PC-9 (cell line): Measurements from ENCODE around the gene ALDOA. TPM values are rescaled to one million over a fixed set of nuclear protein-coding genes. Genes with fewer than 3 reads are reported as not detected.
A peak's percentile ranks its signal among the peaks of the same experiment; 100 is the strongest.
"Not testable (repeated sequence)": the region's sequence is repeated elsewhere in the genome, so short reads cannot be mapped to it uniquely, and the experiment has no call there.

ENCODE experiments used
- BruUV-seq: library from RNA; stranded (reverse); fragments of 400-500 nt; replicated peaks from 2 replicates; lab custom pipeline; 2021; lab: Mats Ljungman, UMichigan
- CTCF ChIA-PET: fragments of 300-600 bp; sonication (Branson Sonifier 250); formaldehyde crosslinking; loops from one replicate; lab custom pipeline; 2022; ENCODE audit warnings: antibody characterized with exemption; lab: Charles Lee
- POLR2A ChIA-PET: fragments of 300-600 bp; sonication (Branson Sonifier 250); formaldehyde crosslinking; loops from one replicate; lab custom pipeline; 2022; ENCODE audit warnings: antibody characterized with exemption; ENCODE audit not compliant: unreplicated experiment; lab: Charles Lee
- DNase-seq, 2 experiments: peaks; one replicate each; pipeline versions ENCODE4 v3.0.0 to v3.0.0-alpha.2; 2015 to 2022; ENCODE audit warnings: mixed read lengths in 1 of 2
- H2AFZ ChIP-seq: fragments of 200-600 bp; sonication (generic); 2 replicates; pipeline ENCODE4 v1.8.1; 2017; ENCODE audit warnings: antibody characterized with exemption
- H3F3A ChIP-seq: fragments of 200-600 bp; sonication (generic); 2 replicates; pipeline ENCODE4 v1.8.1; 2017; ENCODE audit warnings: antibody characterized with exemption, mild to moderate bottlenecking, low read depth; ENCODE audit not compliant: insufficient read depth
- H3K27ac ChIP-seq: fragments of 200-600 bp; sonication (generic); 2 replicates; pipeline ENCODE4 v1.6.1; 2016; ENCODE audit warnings: mixed run types
- H3K27me3 ChIP-seq: fragments of 200-600 bp; sonication (generic); 2 replicates; pipeline ENCODE4 v1.6.1; 2016; ENCODE audit warnings: low read depth, mixed run types; ENCODE audit not compliant: insufficient read depth
- H3K36me3 ChIP-seq: fragments of 200-600 bp; sonication (generic); 2 replicates; pipeline ENCODE4 v1.6.1; 2016; ENCODE audit warnings: low read depth, mixed run types
- H3K4me1 ChIP-seq: fragments of 200-600 bp; sonication (generic); replicated peaks from 2 replicates; pipeline ENCODE4 v1.6.1; 2016; ENCODE audit warnings: mixed run types; ENCODE audit not compliant: insufficient read depth
- H3K4me2 ChIP-seq: fragments of 200-600 bp; sonication (generic); 2 replicates; pipeline ENCODE4 v1.6.1; 2017; ENCODE audit warnings: mixed run types
- H3K4me3 ChIP-seq: fragments of 200-600 bp; sonication (generic); 2 replicates; pipeline ENCODE4 v1.6.1; 2016; ENCODE audit warnings: mixed run types
- H3K79me2 ChIP-seq: fragments of 200-600 bp; sonication (generic); 2 replicates; pipeline ENCODE4 v1.6.1; 2017; ENCODE audit warnings: low read depth, mixed run types
- H3K9me2 ChIP-seq: fragments of 200-600 bp; sonication (generic); 2 replicates; pipeline ENCODE4 v1.8.1; 2017; ENCODE audit warnings: mild to moderate bottlenecking; ENCODE audit not compliant: insufficient read depth
- H3K9me3 ChIP-seq: fragments of 200-600 bp; sonication (generic); 2 replicates; pipeline ENCODE4 v1.8.1; 2016; ENCODE audit warnings: low read depth; ENCODE audit not compliant: insufficient read depth
- H4K20me1 ChIP-seq: fragments of 200-600 bp; sonication (generic); 2 replicates; pipeline ENCODE4 v1.8.1; 2017; ENCODE audit not compliant: insufficient read depth
- EZH2 ChIP-seq: fragments of 200-600 bp; sonication (generic); IDR thresholded peaks from 2 replicates; pipeline ENCODE4 v1.8.0; 2017; ENCODE audit warnings: antibody characterized with exemption, low read depth
- intact Hi-C: fragments of 100-400 bp; cut with micrococcal nuclease; formaldehyde crosslinking; loops from one replicate; pipeline ENCODE4 v1.10.0; 2022; ENCODE audit not compliant: unreplicated experiment
- total RNA-seq: library from RNA; stranded (reverse); gene quantifications from 2 replicates; pipeline ENCODE4 v1.2.3, GENCODE V29; 2021
- TF ChIP-seq, protein P1 (sequence below): fragments of 200-600 bp; sonication (generic); conservative IDR thresholded peaks from 2 replicates; pipeline ENCODE4 v1.6.1; 2017; ENCODE audit warnings: mixed run types, antibody characterized with exemption, mild to moderate bottlenecking, moderate library complexity

Gene ALDOA
- total RNA-seq, 1 experiment from 2014 or later, result 3,090 TPM

DNA sequence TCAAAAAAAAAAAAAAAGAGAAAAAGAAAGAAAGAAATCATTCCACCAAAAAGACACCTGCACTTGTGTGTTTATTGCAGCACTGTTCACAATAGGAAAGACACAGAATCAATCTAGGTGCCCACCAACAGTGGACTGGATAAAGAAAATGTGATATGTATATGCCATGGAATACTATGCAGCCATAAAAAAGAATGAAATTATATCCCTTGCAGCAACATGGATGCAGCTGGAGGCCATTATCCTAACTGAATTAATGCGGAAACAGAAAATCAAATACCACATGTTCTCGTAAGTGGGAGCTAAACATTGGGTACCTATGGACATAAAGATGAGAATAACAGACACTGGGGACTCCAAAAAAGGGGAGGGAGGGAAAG, 48.3 kb upstream of the ALDOA start:
- Histone ChIP-seq H3K4me1 (no peaks in the 10 kb centered on the region; the same call in 1 of the 2 replicates), H3K27ac (no peak overlapping the region), H3K4me2 (no peak overlapping the region), H2AFZ (no peak overlapping the region), H3K36me3 (no peaks in the 10 kb centered on the region), H4K20me1 (no peaks in the 10 kb centered on the region), H3K79me2 (no peaks in the 10 kb centered on the region), H3K9me2 (no peaks in the 10 kb centered on the region), H3K27me3 (no peaks in the 10 kb centered on the region), H3F3A (peaks cover 13% of the 10 kb centered on the region), H3K9me3 (no peaks in the 10 kb centered on the region), H3K4me3 (no peak overlapping the region)
- intact Hi-C loops, result no loop called here
- ChIA-PET POLR2A (no interaction called here), CTCF (interaction anchor here (0.6 to 0.8 kb wide), 3 partner anchors 39 to 169 kb away, joined by 3 to 6 read pairs (median 5); no protein-coding TSS in a partner anchor)
- DNase-seq, result no peak
- no TSS peak for BruUV-seq
- TF ChIP-seq, protein P1, sequence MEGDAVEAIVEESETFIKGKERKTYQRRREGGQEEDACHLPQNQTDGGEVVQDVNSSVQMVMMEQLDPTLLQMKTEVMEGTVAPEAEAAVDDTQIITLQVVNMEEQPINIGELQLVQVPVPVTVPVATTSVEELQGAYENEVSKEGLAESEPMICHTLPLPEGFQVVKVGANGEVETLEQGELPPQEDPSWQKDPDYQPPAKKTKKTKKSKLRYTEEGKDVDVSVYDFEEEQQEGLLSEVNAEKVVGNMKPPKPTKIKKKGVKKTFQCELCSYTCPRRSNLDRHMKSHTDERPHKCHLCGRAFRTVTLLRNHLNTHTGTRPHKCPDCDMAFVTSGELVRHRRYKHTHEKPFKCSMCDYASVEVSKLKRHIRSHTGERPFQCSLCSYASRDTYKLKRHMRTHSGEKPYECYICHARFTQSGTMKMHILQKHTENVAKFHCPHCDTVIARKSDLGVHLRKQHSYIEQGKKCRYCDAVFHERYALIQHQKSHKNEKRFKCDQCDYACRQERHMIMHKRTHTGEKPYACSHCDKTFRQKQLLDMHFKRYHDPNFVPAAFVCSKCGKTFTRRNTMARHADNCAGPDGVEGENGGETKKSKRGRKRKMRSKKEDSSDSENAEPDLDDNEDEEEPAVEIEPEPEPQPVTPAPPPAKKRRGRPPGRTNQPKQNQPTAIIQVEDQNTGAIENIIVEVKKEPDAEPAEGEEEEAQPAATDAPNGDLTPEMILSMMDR, result no peak
- TF ChIP-seq EZH2, result no peak

DNA sequence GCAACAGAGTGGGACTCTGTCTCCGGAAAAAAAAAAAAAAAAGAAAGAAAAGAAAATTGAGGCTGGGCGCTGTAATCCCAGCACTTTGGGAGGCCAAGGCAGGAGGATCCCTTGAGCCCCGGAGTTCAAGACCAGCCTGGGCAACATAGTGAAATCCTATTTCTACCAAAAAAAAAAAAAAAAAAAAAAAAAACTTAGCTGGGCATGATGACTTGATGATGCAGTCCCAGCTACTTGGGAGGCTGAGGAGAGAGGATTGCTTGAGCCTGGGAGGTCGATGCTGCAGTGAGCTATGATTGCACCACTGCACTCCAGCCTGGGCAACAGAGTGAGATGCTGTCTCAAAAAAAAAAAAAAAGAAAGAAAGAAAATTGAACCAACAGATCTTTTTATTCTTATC, 47.6 kb upstream of the ALDOA start:
- H3K79me2 ChIP-seq, H4K20me1 ChIP-seq, BruUV-seq, H3K4me3 ChIP-seq, H3K36me3 ChIP-seq, POLR2A ChIA-PET, H3K9me3 ChIP-seq, H3K4me1 ChIP-seq, DNase-seq, H3K4me2 ChIP-seq, H3K27me3 ChIP-seq, intact Hi-C loops, H3K27ac ChIP-seq, H2AFZ ChIP-seq, H3K9me2 ChIP-seq: not testable (repeated sequence)
- CTCF ChIA-PET, result interaction anchor here (0.6 to 0.8 kb wide), 3 partner anchors 39 to 415 kb away, joined by 3 to 6 read pairs (median 5); no protein-coding TSS in a partner anchor
- H3F3A ChIP-seq, result peaks cover 13% of the 10 kb centered on the region

DNA sequence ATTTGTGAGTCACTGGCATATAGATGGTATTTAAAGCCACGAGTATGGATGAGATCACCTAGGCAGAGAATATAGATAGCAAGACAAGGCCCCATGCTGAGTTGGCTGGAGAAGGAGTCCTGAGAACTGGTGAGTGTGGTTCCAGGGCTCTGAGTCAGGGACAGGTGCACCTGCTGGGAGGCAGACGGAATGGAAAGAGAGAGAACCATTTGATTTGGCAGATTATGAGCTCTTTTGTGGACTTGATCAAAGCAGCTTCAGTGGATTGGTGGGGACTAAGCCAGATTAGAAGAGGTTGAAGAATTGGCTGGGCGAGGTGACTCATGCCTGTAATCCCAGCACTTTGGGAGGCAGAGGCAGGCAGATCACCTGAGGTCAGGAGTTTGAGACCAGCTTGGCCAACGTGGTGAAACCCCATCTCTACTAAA, 46.8 kb upstream of the ALDOA start:
- no peaks in the 10 kb centered on the region; the same call in 1 of the 2 replicates for H3K4me1 ChIP-seq
- DNase-seq, result peak in 1 of 2 experiments; percentile 89
- no peaks in the 10 kb centered on the region for H3K9me2 ChIP-seq
- peaks cover 8% of the 10 kb centered on the region; the same call in 1 of the 2 replicates for H3K27me3 ChIP-seq
- POLR2A ChIA-PET, result interaction anchor here (0.6 kb wide), 1 partner anchor 1047 kb away, joined by 6 read pairs; no protein-coding TSS in a partner anchor
- CTCF ChIA-PET, result interaction anchor here (0.6 kb wide), 1 partner anchor 376 kb away, joined by 3 read pairs; no protein-coding TSS in a partner anchor
- intact Hi-C loops, result no loop called here
- H2AFZ ChIP-seq, result no peak overlapping the region
- TF ChIP-seq, protein P1, result no peak
- TF ChIP-seq EZH2, result no peak
- no peaks in the 10 kb centered on the region for H3K36me3 ChIP-seq
- BruUV-seq, result no TSS peak
- no peaks in the 10 kb centered on the region for H3K79me2 ChIP-seq
- no peaks in the 10 kb centered on the region for H4K20me1 ChIP-seq
- H3F3A ChIP-seq, result peaks cover 13% of the 10 kb centered on the region
- no peak overlapping the region for H3K4me3 ChIP-seq
- no peaks in the 10 kb centered on the region for H3K9me3 ChIP-seq
- H3K27ac ChIP-seq, result no peak overlapping the region
- H3K4me2 ChIP-seq, result no peak overlapping the region

DNA sequence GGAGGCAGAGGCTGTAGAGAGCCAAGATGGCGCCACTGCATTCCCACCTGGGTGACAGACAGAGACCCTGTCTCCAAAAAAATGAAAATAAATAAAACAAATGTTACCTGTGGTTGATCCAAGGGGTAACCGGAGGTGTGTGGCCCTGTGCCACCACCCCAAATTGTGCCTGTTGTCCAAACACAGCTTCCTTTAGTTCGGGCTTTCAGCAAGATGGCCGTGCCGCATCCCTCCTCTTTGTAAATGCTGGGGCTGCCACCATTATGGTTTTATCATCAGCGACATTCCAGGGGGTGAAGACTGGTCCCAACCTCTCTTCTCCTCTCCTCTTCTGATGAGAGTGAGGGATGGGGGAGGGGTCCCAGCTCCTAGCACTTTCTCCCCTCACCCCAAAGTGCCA, 42.7 kb upstream of the ALDOA start, which contains the start of gene C16orf92:
Gene C16orf92, plus strand, starts transcription at position 312 of the 400 bp plus-strand sequence. CDS start 143 bp downstream, outside the sequence.
- no peaks in the 10 kb centered on the region for H3K9me2 ChIP-seq
- no peak within 1 kb of the TSS for H3K4me2 ChIP-seq
- intact Hi-C loops, result no loop called here
- no peak for DNase-seq
- H3K9me3 ChIP-seq, result no peaks in the 10 kb centered on the region
- no peaks in the 10 kb centered on the region for H3K36me3 ChIP-seq
- TF ChIP-seq, protein P1, result no peak
- no peak for TF ChIP-seq EZH2
- no peaks in the 10 kb centered on the region for H3K79me2 ChIP-seq
- ChIA-PET POLR2A (no interaction called here), CTCF (interaction anchor here (1.8 kb wide), 1 partner anchor 9 kb away, joined by 10 read pairs; no protein-coding TSS in a partner anchor)
- H3K27me3 ChIP-seq, result peaks cover 49% of the 10 kb centered on the region
- no peaks in the 10 kb centered on the region; the same call in 1 of the 2 replicates for H3K4me1 ChIP-seq
- BruUV-seq, result no TSS peak
- H3K4me3 ChIP-seq, result no peak within 1 kb of the TSS
- H4K20me1 ChIP-seq, result no peaks in the 10 kb centered on the region
- peaks cover 13% of the 10 kb centered on the region for H3F3A ChIP-seq
- H3K27ac ChIP-seq, result no peak within 1 kb of the TSS
- H2AFZ ChIP-seq, result no peak within 1 kb of the TSS
